Pericardium fibroblast (primary cell): ENCODE data around the gene OR51B2. TPM values are rescaled to one million over a fixed set of nuclear protein-coding genes. Genes with fewer than 3 reads are reported as not detected.

Source experiments
- total RNA-seq: library from RNA; depleted of rRNA; stranded (reverse); fragments of >200 nt; gene quantifications from 2 replicates; pipeline ENCODE4 v1.2.3, GENCODE V29; 2015

The OR51B2 gene, protein sequence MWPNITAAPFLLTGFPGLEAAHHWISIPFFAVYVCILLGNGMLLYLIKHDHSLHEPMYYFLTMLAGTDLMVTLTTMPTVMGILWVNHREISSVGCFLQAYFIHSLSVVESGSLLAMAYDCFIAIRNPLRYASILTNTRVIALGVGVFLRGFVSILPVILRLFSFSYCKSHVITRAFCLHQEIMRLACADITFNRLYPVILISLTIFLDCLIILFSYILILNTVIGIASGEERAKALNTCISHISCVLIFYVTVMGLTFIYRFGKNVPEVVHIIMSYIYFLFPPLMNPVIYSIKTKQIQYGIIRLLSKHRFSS
- total RNA-seq: not detected in 2 replicates

DNA sequence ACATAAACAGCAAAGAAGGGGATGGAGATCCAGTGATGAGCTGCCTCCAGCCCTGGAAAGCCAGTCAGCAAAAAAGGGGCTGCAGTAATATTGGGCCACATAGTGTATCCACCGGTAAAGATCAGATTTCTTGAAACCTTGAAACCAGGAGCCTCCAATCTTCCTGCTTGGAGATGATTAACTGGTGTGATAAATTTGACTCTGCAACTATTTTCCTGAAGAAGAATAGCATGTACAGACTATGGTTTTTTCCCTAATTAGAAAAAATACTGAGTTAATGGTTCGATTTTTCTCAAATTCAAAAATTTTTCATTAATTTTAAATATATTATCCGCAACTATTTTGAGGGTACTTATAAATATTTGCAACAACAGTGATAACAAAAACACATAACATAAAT lies at the start of gene OR51B2:
TSS of gene OR51B2 (minus strand) at position 101 of the 400 bp plus-strand sequence. CDS start at position 101, 0 bp downstream.

DNA sequence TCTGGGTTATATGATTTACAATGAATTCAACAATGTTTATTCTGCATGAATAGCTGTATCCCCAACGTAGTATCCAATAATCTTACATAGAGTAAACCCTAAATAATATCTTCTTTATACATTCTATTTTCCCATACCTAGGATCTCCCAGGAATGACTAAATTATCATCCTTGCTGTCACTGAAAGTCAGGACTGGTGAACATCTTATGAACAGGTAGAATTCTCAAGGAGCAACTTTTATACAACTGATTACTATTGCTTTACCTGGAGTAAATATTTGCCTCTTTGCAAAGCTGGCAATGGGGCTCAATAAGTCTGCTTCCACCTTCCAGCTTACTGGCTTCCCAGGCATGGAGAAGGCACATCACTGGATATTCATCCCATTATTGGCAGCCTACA lies 27.1 kb upstream of the OR51B2 start, which contains the start of gene OR51B6:
TSS of gene OR51B6 (plus strand) at position 301 of the 400 bp plus-strand sequence. CDS start at position 301, 0 bp downstream.

GRCh38 chr11:5343474-5344335 lies 19.6 kb upstream of the OR51B2 start, which contains the start of gene OR51B5:
Gene OR51B5 (minus strand): TSS chr11:5343524. CDS start chr11:5343524, 0 bp downstream.

DNA sequence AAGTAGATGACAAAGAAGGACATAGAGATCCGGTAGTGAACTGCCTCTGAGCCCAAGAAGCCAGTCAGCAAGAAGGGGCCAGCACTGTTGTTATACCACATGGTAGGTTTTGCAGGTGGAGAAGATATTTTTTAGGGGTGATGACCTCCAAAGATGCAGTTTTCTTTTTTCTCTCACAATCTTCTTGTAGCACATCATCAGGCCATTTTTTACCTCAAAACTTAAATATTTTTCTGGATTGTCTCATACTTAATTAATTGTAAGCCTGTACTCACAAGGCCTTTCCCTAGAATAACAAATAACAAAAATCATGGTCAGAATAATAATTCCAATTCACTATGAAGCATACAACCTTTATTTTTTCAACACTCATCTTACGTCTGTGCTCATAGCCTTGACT lies 22.3 kb downstream of the OR51B2 start, which contains the start of gene OR51B4:
TSS of gene OR51B4 (minus strand) at position 101 of the 400 bp plus-strand sequence. CDS start at position 101, 0 bp downstream.

Other genes starting within 250 kb of the OR51B2 start
- not detected in 2 replicates for gene OR52A5, start 185.9 kb downstream of the OR51B2 start, total RNA-seq
- gene OR52A1, start 169.5 kb downstream of the OR51B2 start, total RNA-seq: not detected in 2 replicates
- not detected in 2 replicates for gene OR51V1, start 123.6 kb downstream of the OR51B2 start, total RNA-seq
- not detected in 2 replicates for gene HBB, start 97.2 kb downstream of the OR51B2 start, total RNA-seq
- not detected in 2 replicates for gene HBD, start 89.8 kb downstream of the OR51B2 start, total RNA-seq
- not detected in 2 replicates for gene HBG1, start 74.4 kb downstream of the OR51B2 start, total RNA-seq
- gene HBG2, start 69.5 kb downstream of the OR51B2 start, total RNA-seq: not detected in 2 replicates
- not detected in 2 replicates for gene HBE1, start 54.4 kb downstream of the OR51B2 start, total RNA-seq
- gene OR51B4, start 22.4 kb downstream of the OR51B2 start, total RNA-seq: not detected in 2 replicates
- gene OR51B5, start 19.2 kb upstream of the OR51B2 start, total RNA-seq: not detected in 2 replicates
- gene OR51B6, start 27.2 kb upstream of the OR51B2 start, total RNA-seq: not detected in 2 replicates
- gene OR51M1, start 59.5 kb upstream of the OR51B2 start, total RNA-seq: not detected in 2 replicates
- not detected in 2 replicates for gene OR51Q1, start 97.8 kb upstream of the OR51B2 start, total RNA-seq
- not detected in 2 replicates for gene OR51I1, start 117.2 kb upstream of the OR51B2 start, total RNA-seq
- not detected in 2 replicates for gene OR51I2, start 125.0 kb upstream of the OR51B2 start, total RNA-seq
- gene OR52D1, start 164.4 kb upstream of the OR51B2 start, total RNA-seq: not detected in 2 replicates
- gene UBQLN3, start 185.7 kb upstream of the OR51B2 start, total RNA-seq: not detected in 2 replicates
- gene UBQLNL, start 192.4 kb upstream of the OR51B2 start, total RNA-seq: not detected in 2 replicates
- not detected in 2 replicates for gene OR52H1, start 224.2 kb upstream of the OR51B2 start, total RNA-seq